ENCODE data around the gene KRTAP1-4. TPM values are rescaled to one million over a fixed set of nuclear protein-coding genes. Genes with fewer than 3 reads are reported as not detected.

The KRTAP1-4 gene
- total and polyA plus RNA-seq, 2 donors (not counting 3 experiments of a cell fraction or from before 2014, with no cell fraction given), result not detected

- ChIA-PET CTCF (no interaction called here), POLR2A (no interaction called here)
- no peaks in the 10 kb centered on the region for H3K9me1 ChIP-seq (replicated peaks; ENCODE audit: control insufficient read depth, extremely low read depth, insufficient read depth, low read length)
- no peaks in the 10 kb centered on the region for H4K20me1 ChIP-seq (replicated peaks; ENCODE audit: control insufficient read depth, extremely low read depth, insufficient read depth, low read length)
- DNase-seq (ENCODE audit: low read depth, low spot score) (no peak), FAIRE-seq (no peak)
- no peaks in the 10 kb centered on the region for H3K36me3 ChIP-seq (ENCODE audit: control insufficient read depth in 2 of 2, extremely low read depth in 1 of 2, insufficient read depth in 2 of 2, low read length in 2 of 2)
- no peak overlapping the region for H3K9ac ChIP-seq (replicated peaks; ENCODE audit: extremely low read depth, insufficient read depth, low read length)
- dilution Hi-C loops (cut with MboI; ENCODE audit: extremely low pct_ligation_motif_present, low sequenced_read_pairs), result no loop called here
- no peak overlapping the region for H2AFZ ChIP-seq (ENCODE audit: low read depth, low read length)
- H3K9me3 ChIP-seq (replicated peaks; ENCODE audit: control insufficient read depth, insufficient read depth, low read length), result no peaks in the 10 kb centered on the region
- intact Hi-C loops (cut with micrococcal nuclease), result no loop called here
- no peak for TF ChIP-seq FOS (IDR thresholded peaks at IDR 0.05; ENCODE audit: borderline replicate concordance, insufficient read depth, low read length)
- no peak for TF ChIP-seq POLR2AphosphoS5 (IDR thresholded peaks at IDR 0.05; ENCODE audit: insufficient read depth, low read depth, low read length)
- TF ChIP-seq, protein P1, sequence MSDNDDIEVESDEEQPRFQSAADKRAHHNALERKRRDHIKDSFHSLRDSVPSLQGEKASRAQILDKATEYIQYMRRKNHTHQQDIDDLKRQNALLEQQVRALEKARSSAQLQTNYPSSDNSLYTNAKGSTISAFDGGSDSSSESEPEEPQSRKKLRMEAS (IDR thresholded peaks at IDR 0.05; ENCODE audit: insufficient read depth, insufficient read length), result no peak
- TF ChIP-seq, protein P2, sequence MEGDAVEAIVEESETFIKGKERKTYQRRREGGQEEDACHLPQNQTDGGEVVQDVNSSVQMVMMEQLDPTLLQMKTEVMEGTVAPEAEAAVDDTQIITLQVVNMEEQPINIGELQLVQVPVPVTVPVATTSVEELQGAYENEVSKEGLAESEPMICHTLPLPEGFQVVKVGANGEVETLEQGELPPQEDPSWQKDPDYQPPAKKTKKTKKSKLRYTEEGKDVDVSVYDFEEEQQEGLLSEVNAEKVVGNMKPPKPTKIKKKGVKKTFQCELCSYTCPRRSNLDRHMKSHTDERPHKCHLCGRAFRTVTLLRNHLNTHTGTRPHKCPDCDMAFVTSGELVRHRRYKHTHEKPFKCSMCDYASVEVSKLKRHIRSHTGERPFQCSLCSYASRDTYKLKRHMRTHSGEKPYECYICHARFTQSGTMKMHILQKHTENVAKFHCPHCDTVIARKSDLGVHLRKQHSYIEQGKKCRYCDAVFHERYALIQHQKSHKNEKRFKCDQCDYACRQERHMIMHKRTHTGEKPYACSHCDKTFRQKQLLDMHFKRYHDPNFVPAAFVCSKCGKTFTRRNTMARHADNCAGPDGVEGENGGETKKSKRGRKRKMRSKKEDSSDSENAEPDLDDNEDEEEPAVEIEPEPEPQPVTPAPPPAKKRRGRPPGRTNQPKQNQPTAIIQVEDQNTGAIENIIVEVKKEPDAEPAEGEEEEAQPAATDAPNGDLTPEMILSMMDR (IDR thresholded peaks at IDR 0.05; ENCODE audit: extremely low read depth in 1 of 2, insufficient read depth in 1 of 2, low read depth in 1 of 2, low read length in 2 of 2), result no peak
- TF ChIP-seq JUN (IDR thresholded peaks at IDR 0.05; ENCODE audit: borderline replicate concordance, insufficient read depth, insufficient read length, low read depth), result no peak
- no peak for TF ChIP-seq POLR2A (IDR thresholded peaks at IDR 0.05; ENCODE audit: low read depth, low read length)
- TF ChIP-seq MYC (IDR thresholded peaks at IDR 0.05; ENCODE audit: low read depth, low read length), result no peak
- TF ChIP-seq EZH2 (IDR thresholded peaks at IDR 0.05; ENCODE audit: borderline replicate concordance, low read depth, low read length, severe bottlenecking), result no peak
- no peak for TF ChIP-seq GATA2 (IDR thresholded peaks at IDR 0.05; ENCODE audit: insufficient read depth, insufficient read length, low read depth, low read length)
- no peak overlapping the region for H3K4me2 ChIP-seq (ENCODE audit: insufficient read depth, low read length)
- no peaks in the 10 kb centered on the region for H3K79me2 ChIP-seq (ENCODE audit: control insufficient read depth, insufficient read depth, low read length)
- no peak overlapping the region for H3K4me3 ChIP-seq (replicated peaks in 1 of 3; ENCODE audit: insufficient read depth in 1 of 3, low read depth in 1 of 3, low read length in 3 of 3)
- no peak overlapping the region for H3K27ac ChIP-seq (ENCODE audit: insufficient read depth, low read depth, low read length)
- BruUV-seq (replicated peaks), result no TSS peak
- no peaks in the 10 kb centered on the region for H3K4me1 ChIP-seq (ENCODE audit: control insufficient read depth, extremely low read depth, insufficient read depth, low read length)
- peaks cover 0 to 1% of the 10 kb centered on the region in 2 experiments for H3K27me3 ChIP-seq (ENCODE audit: control insufficient read depth in 2 of 2, insufficient read depth in 2 of 2, low read length in 2 of 2)
Observed at GRCh38 chr17:41013181-41013580, 16.8 kb downstream of the KRTAP1-4 start.

All from endothelial cell of umbilical vein (primary cell).